ENCODE data around the gene IBA57.

The IBA57 gene

GRCh38 chr1:228210076-228210651 lies 44.6 kb downstream of the IBA57 start:
- no peak for FAIRE-seq
- no peak for TF ChIP-seq POLR2AphosphoS5 (IDR thresholded peaks at IDR 0.05; ENCODE audit: low read depth, low read length)
- TF ChIP-seq PAX5 (IDR thresholded peaks at IDR 0.05; ENCODE audit: insufficient read depth, low read length, severe bottlenecking): no peak
- TF ChIP-seq POLR2A (IDR thresholded peaks at IDR 0.05; ENCODE audit: low read depth, low read length): no peak
- no peak for DNase-seq (ENCODE audit: insufficient read length, low spot score)

- DNase-seq (ENCODE audit: insufficient read length, low spot score) (no peak), FAIRE-seq (no peak)
- TF ChIP-seq POLR2A (IDR thresholded peaks at IDR 0.05; ENCODE audit: low read depth, low read length): no peak
- no peak for TF ChIP-seq SPI1 (IDR thresholded peaks at IDR 0.05; ENCODE audit: low read depth, low read length)
- no peak for TF ChIP-seq PAX5 (IDR thresholded peaks at IDR 0.05; ENCODE audit: insufficient read depth, low read length, severe bottlenecking)
- TF ChIP-seq POLR2AphosphoS5 (IDR thresholded peaks at IDR 0.05; ENCODE audit: low read depth, low read length): no peak
- TF ChIP-seq POU2F2 (IDR thresholded peaks at IDR 0.05; ENCODE audit: low read depth, low read length): no peak
Observed at GRCh38 chr1:228210712-228211530, 45.3 kb downstream of the IBA57 start.

DNA sequence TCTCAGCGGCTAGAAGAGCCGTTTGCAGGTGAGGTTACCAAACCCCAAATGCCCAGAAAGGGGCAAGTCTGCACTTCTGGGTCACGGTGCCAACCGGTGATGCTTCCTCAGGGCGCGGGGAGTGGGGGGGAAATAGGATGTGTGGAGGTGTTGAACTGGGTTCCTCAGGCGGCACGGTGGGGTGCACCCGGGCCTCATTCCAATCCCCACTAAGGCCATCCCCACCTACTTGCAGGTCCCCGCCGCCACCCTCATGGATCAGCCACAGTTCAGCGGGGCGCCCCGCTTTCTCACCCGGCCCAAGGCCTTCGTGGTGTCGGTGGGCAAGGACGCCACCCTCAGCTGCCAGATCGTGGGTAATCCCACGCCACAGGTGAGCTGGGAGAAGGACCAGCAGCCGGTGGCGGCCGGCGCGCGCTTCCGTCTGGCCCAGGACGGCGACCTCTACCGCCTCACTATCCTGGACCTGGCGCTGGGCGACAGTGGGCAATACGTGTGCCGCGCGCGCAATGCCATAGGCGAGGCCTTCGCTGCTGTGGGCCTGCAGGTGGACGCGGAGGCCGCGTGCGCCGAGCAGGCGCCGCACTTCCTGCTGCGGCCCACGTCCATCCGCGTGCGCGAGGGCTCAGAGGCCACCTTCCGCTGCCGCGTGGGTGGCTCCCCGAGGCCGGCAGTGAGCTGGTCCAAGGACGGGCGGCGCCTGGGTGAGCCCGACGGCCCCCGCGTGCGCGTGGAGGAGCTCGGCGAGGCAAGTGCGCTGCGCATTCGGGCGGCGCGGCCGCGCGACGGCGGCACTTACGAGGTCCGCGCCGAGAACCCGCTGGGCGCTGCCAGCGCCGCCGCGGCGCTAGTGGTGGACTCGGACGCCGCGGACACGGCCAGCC lies 46.2 kb downstream of the IBA57 start:
- no peak for FAIRE-seq
- no peak for TF ChIP-seq SPI1 (IDR thresholded peaks at IDR 0.05; ENCODE audit: low read depth, low read length)
- no peak for TF ChIP-seq POLR2AphosphoS5 (IDR thresholded peaks at IDR 0.05; ENCODE audit: low read depth, low read length)
- TF ChIP-seq PAX5 (IDR thresholded peaks at IDR 0.05; ENCODE audit: insufficient read depth, low read length, severe bottlenecking): no peak
- no peak for TF ChIP-seq POU2F2 (IDR thresholded peaks at IDR 0.05; ENCODE audit: low read depth, low read length)
- no peak for TF ChIP-seq POLR2A (IDR thresholded peaks at IDR 0.05; ENCODE audit: low read depth, low read length)
- no peak for TF ChIP-seq TAF1 (IDR thresholded peaks at IDR 0.05; ENCODE audit: low read depth, low read length)
- no peak for DNase-seq (ENCODE audit: insufficient read length, low spot score)

GRCh38 chr1:228212415-228212965 lies 46.9 kb downstream of the IBA57 start:
- no peak for DNase-seq (ENCODE audit: insufficient read length, low spot score)
- TF ChIP-seq PAX5 (IDR thresholded peaks at IDR 0.05; ENCODE audit: insufficient read depth, low read length, severe bottlenecking) (no peak), POLR2AphosphoS5 (IDR thresholded peaks at IDR 0.05; ENCODE audit: low read depth, low read length) (no peak), TAF1 (IDR thresholded peaks at IDR 0.05; ENCODE audit: low read depth, low read length) (no peak), POU2F2 (IDR thresholded peaks at IDR 0.05; ENCODE audit: low read depth, low read length) (no peak), POLR2A (IDR thresholded peaks at IDR 0.05; ENCODE audit: low read depth, low read length) (no peak), SPI1 (IDR thresholded peaks at IDR 0.05; ENCODE audit: low read depth, low read length) (no peak)
- no peak for FAIRE-seq

DNA sequence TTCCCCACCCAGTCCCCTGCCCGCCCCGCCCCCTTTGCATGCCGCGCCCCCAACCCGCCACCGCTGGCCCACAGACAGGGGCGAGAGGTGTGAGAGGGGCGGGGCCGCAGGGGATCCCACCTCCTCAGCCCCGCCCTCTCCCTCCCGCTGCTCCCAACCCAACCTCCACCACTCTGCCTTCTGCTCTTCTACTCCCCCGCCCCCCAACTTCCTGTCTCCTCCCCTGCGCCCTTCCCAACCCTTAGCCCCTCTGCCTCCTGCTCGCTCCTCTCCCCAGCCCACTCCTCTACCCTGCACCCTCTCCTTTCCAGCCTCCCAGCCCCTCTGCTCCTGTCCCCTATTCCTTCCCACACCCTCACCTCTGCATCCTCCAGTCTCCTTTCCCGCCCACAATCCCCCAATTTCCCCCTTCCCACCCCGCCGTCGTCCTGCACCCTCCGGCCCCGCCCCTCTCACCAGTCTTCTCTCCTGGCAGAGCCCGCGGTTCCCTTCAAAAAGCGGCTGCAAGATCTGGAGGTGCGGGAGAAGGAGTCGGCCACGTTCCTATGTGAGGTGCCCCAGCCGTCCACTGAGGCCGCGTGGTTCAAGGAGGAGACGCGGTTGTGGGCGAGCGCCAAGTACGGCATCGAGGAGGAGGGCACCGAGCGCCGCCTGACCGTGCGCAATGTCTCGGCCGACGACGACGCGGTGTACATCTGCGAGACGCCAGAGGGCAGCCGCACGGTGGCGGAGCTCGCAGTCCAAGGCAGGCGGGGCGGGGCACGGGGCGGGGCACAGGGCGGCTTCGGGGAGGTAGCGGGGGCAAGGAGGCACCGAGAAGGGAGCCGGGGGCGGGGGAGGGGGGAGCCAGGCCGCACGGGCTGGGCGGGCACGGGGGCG lies 47.6 kb downstream of the IBA57 start:
- DNase-seq (ENCODE audit: insufficient read length, low spot score) (peak; percentile 94), FAIRE-seq (peak; percentile 90)
- no peak for TF ChIP-seq POLR2AphosphoS5 (IDR thresholded peaks at IDR 0.05; ENCODE audit: low read depth, low read length)
- TF ChIP-seq POLR2A (IDR thresholded peaks at IDR 0.05; ENCODE audit: low read depth, low read length): no peak
- no peak for TF ChIP-seq SPI1 (IDR thresholded peaks at IDR 0.05; ENCODE audit: low read depth, low read length)
- TF ChIP-seq PAX5 (IDR thresholded peaks at IDR 0.05; ENCODE audit: insufficient read depth, low read length, severe bottlenecking): no peak
- no peak for TF ChIP-seq TAF1 (IDR thresholded peaks at IDR 0.05; ENCODE audit: low read depth, low read length)
- no peak for TF ChIP-seq POU2F2 (IDR thresholded peaks at IDR 0.05; ENCODE audit: low read depth, low read length)

- no peak for TF ChIP-seq TAF1 (IDR thresholded peaks at IDR 0.05; ENCODE audit: low read depth, low read length)
- TF ChIP-seq POLR2A (IDR thresholded peaks at IDR 0.05; ENCODE audit: low read depth, low read length): no peak
- DNase-seq (ENCODE audit: insufficient read length, low spot score) (no peak), FAIRE-seq (no peak)
Observed at GRCh38 chr1:228213917-228214808, 48.6 kb downstream of the IBA57 start.

- no peak for TF ChIP-seq POLR2A (IDR thresholded peaks at IDR 0.05; ENCODE audit: low read depth, low read length)
- FAIRE-seq (no peak), DNase-seq (ENCODE audit: insufficient read length, low spot score) (no peak)
Observed at GRCh38 chr1:228214921-228215662, 49.5 kb downstream of the IBA57 start.

- FAIRE-seq (no peak), DNase-seq (ENCODE audit: insufficient read length, low spot score) (no peak)
- TF ChIP-seq TAF1 (IDR thresholded peaks at IDR 0.05; ENCODE audit: low read depth, low read length) (no peak), POLR2A (IDR thresholded peaks at IDR 0.05; ENCODE audit: low read depth, low read length) (no peak), POU2F2 (IDR thresholded peaks at IDR 0.05; ENCODE audit: low read depth, low read length) (no peak), PAX5 (IDR thresholded peaks at IDR 0.05; ENCODE audit: insufficient read depth, low read length, severe bottlenecking) (no peak), POLR2AphosphoS5 (IDR thresholded peaks at IDR 0.05; ENCODE audit: low read depth, low read length) (no peak), SPI1 (IDR thresholded peaks at IDR 0.05; ENCODE audit: low read depth, low read length) (no peak)
Observed at GRCh38 chr1:228215663-228216116, 50.1 kb downstream of the IBA57 start.

Measured in GM12891 (cell line).